BE2C (cell line): Measurements from ENCODE around the gene INPP5B.

Experiments
- DNase-seq: peaks from one replicate; pipeline ENCODE4 v3.0.0-alpha.2; 2020
- H3K27me3 ChIP-seq: fragments of 250-450 bp; sonication (Bioruptor Pico); 2 replicates; pipeline ENCODE4 v1.5.1; 2020; ENCODE audit warnings: mild to moderate bottlenecking
- H3K36me3 ChIP-seq: fragments of 250-450 bp; sonication (Bioruptor Pico); 2 replicates; pipeline ENCODE4 v1.5.1; 2020; ENCODE audit warnings: mild to moderate bottlenecking
- H3K4me1 ChIP-seq: fragments of 250-450 bp; sonication (Bioruptor Pico); 2 replicates; pipeline ENCODE4 v1.5.1; 2020
- H3K4me3 ChIP-seq: 2 replicates; pipeline ENCODE4 v1.5.1; 2011; ENCODE audit warnings: low read depth, low read length
- H3K9me3 ChIP-seq: fragments of 250-450 bp; sonication (Bioruptor Pico); 2 replicates; pipeline ENCODE4 v1.5.1; 2020
- CTCF ChIP-seq: IDR thresholded peaks from 2 replicates; pipeline ENCODE4 v1.5.1; 2012; ENCODE audit warnings: mild to moderate bottlenecking, low read depth, low read length

The INPP5B gene

GRCh38 chr1:37866491-37866890 is 80.4 kb downstream of the INPP5B start:
- TF ChIP-seq CTCF, result no peak
- Histone ChIP-seq H3K36me3 (no peaks in the 10 kb centered on the region), H3K27me3 (no peaks in the 10 kb centered on the region), H3K4me3 (no peak overlapping the region), H3K4me1 (no peaks in the 10 kb centered on the region), H3K9me3 (no peaks in the 10 kb centered on the region)
- DNase-seq, result no peak

DNA sequence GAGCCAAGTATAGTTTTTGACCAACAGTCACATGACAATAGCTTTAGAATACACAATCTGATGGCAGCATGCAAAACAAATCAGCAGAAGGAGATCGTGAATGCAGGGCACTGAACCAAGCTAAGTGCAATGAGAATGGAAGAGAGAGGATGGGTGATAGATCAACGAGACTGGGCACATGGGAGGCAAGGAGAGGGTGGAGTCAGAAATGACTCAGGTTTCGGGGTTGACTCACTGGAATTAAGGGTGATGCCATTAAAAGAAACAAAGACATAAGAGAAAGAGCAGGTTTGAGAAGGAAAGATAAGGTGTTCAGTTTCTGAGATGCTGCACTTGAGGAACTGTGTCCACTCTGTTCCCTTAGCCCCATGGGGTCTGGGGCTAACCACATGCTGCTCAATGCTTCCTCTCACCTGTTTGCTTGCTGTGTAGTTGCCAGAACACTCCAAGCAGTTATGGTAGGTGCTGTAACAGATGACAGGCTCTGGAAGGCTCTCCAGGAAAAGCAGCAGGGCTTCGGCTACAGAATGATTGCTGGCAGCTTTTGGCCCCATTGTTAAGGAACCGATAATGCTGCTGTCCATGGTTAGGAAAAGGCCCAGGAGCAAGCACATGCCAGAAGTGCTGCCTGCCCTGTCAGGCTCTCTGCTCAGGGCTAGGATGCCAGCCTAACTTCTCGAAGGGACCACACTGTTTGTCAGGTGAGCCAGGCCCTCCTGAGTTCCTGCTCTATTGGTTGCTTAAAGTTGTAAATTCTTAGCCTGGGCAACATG is 81.3 kb downstream of the INPP5B start:
- no peaks in the 10 kb centered on the region for H3K9me3 ChIP-seq
- no peak overlapping the region for H3K4me3 ChIP-seq
- H3K4me1 ChIP-seq, result no peaks in the 10 kb centered on the region
- no peak for DNase-seq
- no peaks in the 10 kb centered on the region for H3K27me3 ChIP-seq
- H3K36me3 ChIP-seq, result no peaks in the 10 kb centered on the region
- no peak for TF ChIP-seq CTCF

DNA sequence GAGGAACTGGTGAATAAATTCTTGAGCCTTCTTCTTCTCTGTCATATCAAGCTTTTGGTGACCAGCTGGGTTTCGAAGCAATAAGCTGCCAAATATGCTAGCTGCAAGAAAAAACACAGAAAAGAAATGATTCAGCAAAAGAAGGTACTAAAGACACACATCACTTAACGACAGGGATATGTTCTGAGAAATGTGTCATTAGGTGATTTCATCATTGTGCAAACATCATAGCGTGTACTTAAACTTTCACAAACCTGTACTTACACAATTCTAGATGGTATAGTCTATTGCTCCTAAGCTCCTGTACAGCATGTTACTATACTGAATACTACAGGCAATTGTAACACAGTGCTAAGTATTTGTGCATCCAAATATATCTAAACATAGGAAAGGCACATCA is 84.5 kb downstream of the INPP5B start:
- H3K27me3 ChIP-seq, result no peaks in the 10 kb centered on the region
- H3K4me3 ChIP-seq, result no peak overlapping the region
- no peak for TF ChIP-seq CTCF
- H3K36me3 ChIP-seq, result peaks cover 2% of the 10 kb centered on the region; the same call in 1 of the 2 replicates
- DNase-seq, result no peak
- no peaks in the 10 kb centered on the region for H3K9me3 ChIP-seq
- H3K4me1 ChIP-seq, result no peaks in the 10 kb centered on the region

DNA sequence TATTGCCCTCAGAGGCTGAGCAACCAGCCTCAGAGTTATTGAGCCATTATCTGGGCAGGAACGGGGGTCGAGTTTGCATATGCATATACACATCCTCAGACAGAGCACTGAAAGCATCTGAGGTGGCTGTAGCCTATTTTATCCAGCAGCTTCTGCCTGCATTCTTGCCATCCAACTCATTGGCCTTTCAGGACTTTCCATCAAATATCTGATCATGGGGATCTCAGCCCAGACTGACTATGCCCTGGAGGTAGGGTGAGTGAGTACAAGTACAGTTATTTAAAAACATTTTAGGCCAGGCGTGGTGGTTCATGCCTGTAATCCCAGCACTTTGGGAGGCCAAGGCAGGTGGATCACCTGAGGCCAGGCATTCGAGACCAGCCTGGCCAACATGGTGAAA is 85.7 kb downstream of the INPP5B start:
- Histone ChIP-seq H3K27me3 (no peaks in the 10 kb centered on the region), H3K4me3 (no peak overlapping the region), H3K36me3 (peaks cover 2% of the 10 kb centered on the region; the same call in 1 of the 2 replicates), H3K4me1 (no peaks in the 10 kb centered on the region), H3K9me3 (no peaks in the 10 kb centered on the region)
- DNase-seq, result no peak
- TF ChIP-seq CTCF, result no peak

GRCh38 chr1:37860346-37860666 is 86.5 kb downstream of the INPP5B start:
- no peak for TF ChIP-seq CTCF
- no peak overlapping the region for H3K4me3 ChIP-seq
- no peaks in the 10 kb centered on the region for H3K27me3 ChIP-seq
- H3K4me1 ChIP-seq, result no peaks in the 10 kb centered on the region
- H3K9me3 ChIP-seq, result no peaks in the 10 kb centered on the region
- H3K36me3 ChIP-seq, result peaks cover 2% of the 10 kb centered on the region; the same call in 1 of the 2 replicates
- no peak for DNase-seq

GRCh38 chr1:37859507-37860345 is 87.1 kb downstream of the INPP5B start, which contains the start of gene MTF1:
Gene MTF1 (minus strand): TSS chr1:37859592. CDS start chr1:37857658, 1,934 bp downstream.
- H3K27me3 ChIP-seq, result no peaks in the 10 kb centered on the region

More at GRCh38 chr1:37859507-37860345, 87.1 kb downstream of the INPP5B start, which contains the start of gene MTF1:
- H3K4me1 ChIP-seq, result no peaks in the 10 kb centered on the region
- peak within 1 kb of the TSS; percentile 90 for H3K4me3 ChIP-seq
- peak; percentile 74 for TF ChIP-seq CTCF
- peak; percentile 93 for DNase-seq
- H3K9me3 ChIP-seq, result no peaks in the 10 kb centered on the region
- H3K36me3 ChIP-seq, result peaks cover 2% of the 10 kb centered on the region; the same call in 1 of the 2 replicates
